ENCODE data around the gene TMEM145. TPM values are rescaled to one million over a fixed set of nuclear protein-coding genes. Genes with fewer than 3 reads are reported as not detected.

TMEM145 gene
- total and polyA plus RNA-seq, 9 of the 15 experiments (the other 6 are each of a cell fraction or from before 2014, with no cell fraction given): 0.80 to 5.5 (median 1.9) TPM; not detected in 3

DNA sequence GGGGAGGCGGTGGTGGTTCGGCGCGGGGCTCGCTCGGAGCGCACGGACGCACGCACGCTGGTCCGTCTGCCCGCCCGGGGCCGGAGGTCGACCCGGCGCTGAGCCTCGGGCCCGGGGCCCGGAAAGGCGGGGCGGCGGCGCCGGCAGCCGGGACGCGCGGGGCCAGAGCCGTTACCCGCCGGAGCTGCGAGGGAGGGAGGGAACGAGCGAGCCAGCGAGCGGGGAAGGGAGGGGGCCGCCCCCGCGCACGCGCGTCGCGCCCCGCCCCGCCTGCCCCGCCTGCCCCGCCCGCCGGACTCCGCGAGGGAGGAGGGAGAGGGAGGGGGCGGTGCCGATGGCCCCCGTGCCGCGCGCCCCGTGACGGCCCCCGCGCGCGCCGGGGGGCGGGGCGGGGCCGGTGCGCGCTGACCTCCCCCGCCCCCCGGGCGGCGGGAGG lies 29.0 kb upstream of the TMEM145 start (continued):
- TF ChIP-seq PURB (CRISPR knock-in tag; IDR thresholded peaks at IDR 0.05; ENCODE audit: low read depth) (no peak), BMI1 (IDR thresholded peaks at IDR 0.05; ENCODE audit: low read length) (no peak), MCM2 (IDR thresholded peaks at IDR 0.05; ENCODE audit: low read depth) (no peak), POLR3A (IDR thresholded peaks at IDR 0.05; ENCODE audit: borderline replicate concordance, extremely low read depth, insufficient read depth, insufficient read length) (no peak), ZZZ3 (IDR thresholded peaks at IDR 0.05) (no peak), FIP1L1 (IDR thresholded peaks at IDR 0.05; ENCODE audit: low read depth, low read length, poor library complexity, severe bottlenecking) (no peak), SMAD3 (CRISPR knock-in tag; conservative IDR thresholded peaks at IDR 0.05) (no peak), ZFX (CRISPR knock-in tag; IDR thresholded peaks at IDR 0.05) (no peak), ERF (CRISPR knock-in tag; IDR thresholded peaks at IDR 0.05) (0 out of 2 replicates have a peak, but pooled peaks have one; percentile 64), TAL1 (IDR thresholded peaks at IDR 0.05) (no peak), ZBTB7A (IDR thresholded peaks at IDR 0.05; ENCODE audit: borderline replicate concordance, control insufficient read depth, low read depth, low read length) (peak; percentile 89; the same call in 1 of the 2 replicates), ZNF174 (CRISPR knock-in tag; IDR thresholded peaks at IDR 0.05) (no peak), PHF8 (IDR thresholded peaks at IDR 0.05; ENCODE audit: borderline replicate concordance, low read length) (peak; percentile 77; the same call in 1 of the 2 replicates), RBFOX2 (IDR thresholded peaks at IDR 0.05; ENCODE audit: low read depth, low read length) (peak; percentile 80), GABPB1 (CRISPR knock-in tag; IDR thresholded peaks at IDR 0.05) (no peak), DIDO1 (tag; IDR thresholded peaks at IDR 0.05; ENCODE audit: low read depth) (no peak)
- TF ChIP-seq, protein P1, sequence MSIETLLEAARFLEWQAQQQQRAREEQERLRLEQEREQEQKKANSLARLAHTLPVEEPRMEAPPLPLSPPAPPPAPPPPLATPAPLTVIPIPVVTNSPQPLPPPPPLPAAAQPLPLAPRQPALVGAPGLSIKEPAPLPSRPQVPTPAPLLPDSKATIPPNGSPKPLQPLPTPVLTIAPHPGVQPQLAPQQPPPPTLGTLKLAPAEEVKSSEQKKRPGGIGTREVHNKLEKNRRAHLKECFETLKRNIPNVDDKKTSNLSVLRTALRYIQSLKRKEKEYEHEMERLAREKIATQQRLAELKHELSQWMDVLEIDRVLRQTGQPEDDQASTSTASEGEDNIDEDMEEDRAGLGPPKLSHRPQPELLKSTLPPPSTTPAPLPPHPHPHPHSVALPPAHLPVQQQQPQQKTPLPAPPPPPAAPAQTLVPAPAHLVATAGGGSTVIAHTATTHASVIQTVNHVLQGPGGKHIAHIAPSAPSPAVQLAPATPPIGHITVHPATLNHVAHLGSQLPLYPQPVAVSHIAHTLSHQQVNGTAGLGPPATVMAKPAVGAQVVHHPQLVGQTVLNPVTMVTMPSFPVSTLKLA (conservative IDR thresholded peaks at IDR 0.05): no peak
- TF ChIP-seq, protein P2, sequence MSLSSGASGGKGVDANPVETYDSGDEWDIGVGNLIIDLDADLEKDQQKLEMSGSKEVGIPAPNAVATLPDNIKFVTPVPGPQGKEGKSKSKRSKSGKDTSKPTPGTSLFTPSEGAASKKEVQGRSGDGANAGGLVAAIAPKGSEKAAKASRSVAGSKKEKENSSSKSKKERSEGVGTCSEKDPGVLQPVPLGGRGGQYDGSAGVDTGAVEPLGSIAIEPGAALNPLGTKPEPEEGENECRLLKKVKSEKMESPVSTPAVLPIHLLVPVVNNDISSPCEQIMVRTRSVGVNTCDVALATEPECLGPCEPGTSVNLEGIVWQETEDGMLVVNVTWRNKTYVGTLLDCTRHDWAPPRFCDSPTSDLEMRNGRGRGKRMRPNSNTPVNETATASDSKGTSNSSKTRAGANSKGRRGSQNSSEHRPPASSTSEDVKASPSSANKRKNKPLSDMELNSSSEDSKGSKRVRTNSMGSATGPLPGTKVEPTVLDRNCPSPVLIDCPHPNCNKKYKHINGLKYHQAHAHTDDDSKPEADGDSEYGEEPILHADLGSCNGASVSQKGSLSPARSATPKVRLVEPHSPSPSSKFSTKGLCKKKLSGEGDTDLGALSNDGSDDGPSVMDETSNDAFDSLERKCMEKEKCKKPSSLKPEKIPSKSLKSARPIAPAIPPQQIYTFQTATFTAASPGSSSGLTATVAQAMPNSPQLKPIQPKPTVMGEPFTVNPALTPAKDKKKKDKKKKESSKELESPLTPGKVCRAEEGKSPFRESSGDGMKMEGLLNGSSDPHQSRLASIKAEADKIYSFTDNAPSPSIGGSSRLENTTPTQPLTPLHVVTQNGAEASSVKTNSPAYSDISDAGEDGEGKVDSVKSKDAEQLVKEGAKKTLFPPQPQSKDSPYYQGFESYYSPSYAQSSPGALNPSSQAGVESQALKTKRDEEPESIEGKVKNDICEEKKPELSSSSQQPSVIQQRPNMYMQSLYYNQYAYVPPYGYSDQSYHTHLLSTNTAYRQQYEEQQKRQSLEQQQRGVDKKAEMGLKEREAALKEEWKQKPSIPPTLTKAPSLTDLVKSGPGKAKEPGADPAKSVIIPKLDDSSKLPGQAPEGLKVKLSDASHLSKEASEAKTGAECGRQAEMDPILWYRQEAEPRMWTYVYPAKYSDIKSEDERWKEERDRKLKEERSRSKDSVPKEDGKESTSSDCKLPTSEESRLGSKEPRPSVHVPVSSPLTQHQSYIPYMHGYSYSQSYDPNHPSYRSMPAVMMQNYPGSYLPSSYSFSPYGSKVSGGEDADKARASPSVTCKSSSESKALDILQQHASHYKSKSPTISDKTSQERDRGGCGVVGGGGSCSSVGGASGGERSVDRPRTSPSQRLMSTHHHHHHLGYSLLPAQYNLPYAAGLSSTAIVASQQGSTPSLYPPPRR (CRISPR knock-in tag; IDR thresholded peaks at IDR 0.05; ENCODE audit: borderline replicate concordance): no peak
- TF ChIP-seq, protein P3, sequence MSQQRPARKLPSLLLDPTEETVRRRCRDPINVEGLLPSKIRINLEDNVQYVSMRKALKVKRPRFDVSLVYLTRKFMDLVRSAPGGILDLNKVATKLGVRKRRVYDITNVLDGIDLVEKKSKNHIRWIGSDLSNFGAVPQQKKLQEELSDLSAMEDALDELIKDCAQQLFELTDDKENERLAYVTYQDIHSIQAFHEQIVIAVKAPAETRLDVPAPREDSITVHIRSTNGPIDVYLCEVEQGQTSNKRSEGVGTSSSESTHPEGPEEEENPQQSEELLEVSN (IDR thresholded peaks at IDR 0.05; ENCODE audit: borderline replicate concordance in 1 of 2, extremely low read depth in 1 of 2, insufficient read depth in 1 of 2, insufficient read length in 1 of 2, low read depth in 1 of 2, low read length in 1 of 2, poor library complexity in 1 of 2, severe bottlenecking in 1 of 2): peak in 1 of 2 experiments; percentile 49
- TF ChIP-seq, protein P4, sequence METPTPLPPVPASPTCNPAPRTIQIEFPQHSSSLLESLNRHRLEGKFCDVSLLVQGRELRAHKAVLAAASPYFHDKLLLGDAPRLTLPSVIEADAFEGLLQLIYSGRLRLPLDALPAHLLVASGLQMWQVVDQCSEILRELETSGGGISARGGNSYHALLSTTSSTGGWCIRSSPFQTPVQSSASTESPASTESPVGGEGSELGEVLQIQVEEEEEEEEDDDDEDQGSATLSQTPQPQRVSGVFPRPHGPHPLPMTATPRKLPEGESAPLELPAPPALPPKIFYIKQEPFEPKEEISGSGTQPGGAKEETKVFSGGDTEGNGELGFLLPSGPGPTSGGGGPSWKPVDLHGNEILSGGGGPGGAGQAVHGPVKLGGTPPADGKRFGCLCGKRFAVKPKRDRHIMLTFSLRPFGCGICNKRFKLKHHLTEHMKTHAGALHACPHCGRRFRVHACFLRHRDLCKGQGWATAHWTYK (CRISPR knock-in tag; IDR thresholded peaks at IDR 0.05): no peak

Measured in K562 (cell line).